K562 (cell line): Measurements from ENCODE around the gene APOO. TPM values are rescaled to one million over a fixed set of nuclear protein-coding genes. Genes with fewer than 3 reads are reported as not detected.

Experiments used
- ARID4B ChIP-seq: sonication (generic); formaldehyde crosslinking; IDR thresholded peaks from 2 replicates; pipeline ENCODE4 v1.8.0; 2022; ENCODE audit warnings: mild to moderate bottlenecking, missing genetic modification reagents
- ATF2 ChIP-seq: sonication (generic); formaldehyde crosslinking; IDR thresholded peaks from 2 replicates; pipeline ENCODE4 v1.8.1; 2022; ENCODE audit warnings: missing genetic modification reagents
- KAT8 ChIP-seq: fragments of 450-650 bp; IDR thresholded peaks from 2 replicates; pipeline ENCODE4 v1.6.1; 2016; ENCODE audit warnings: low read depth, mild to moderate bottlenecking
- SRSF3 ChIP-seq: fragments of 200-400 bp; formaldehyde crosslinking; IDR thresholded peaks from 2 replicates; pipeline ENCODE4 v1.6.1; 2016; ENCODE audit warnings: mild to moderate bottlenecking, low read length, moderate library complexity; ENCODE audit not compliant: insufficient read depth
- STAT6 ChIP-seq: sonication (generic); formaldehyde crosslinking; IDR thresholded peaks from 2 replicates; pipeline ENCODE4 v1.8.1; 2023; ENCODE audit warnings: mild to moderate bottlenecking, missing genetic modification reagents
- TARDBP ChIP-seq: fragments of 450-650 bp; IDR thresholded peaks from 2 replicates; pipeline ENCODE4 v1.6.1; 2016
- TCF3 ChIP-seq: sonication (generic); formaldehyde crosslinking; IDR thresholded peaks from 2 replicates; pipeline ENCODE4 v1.4.0; 2020; ENCODE audit warnings: mild to moderate bottlenecking, missing genetic modification reagents
- TEAD4 ChIP-seq, 2 experiments: sonication (generic) in 1 of 2; formaldehyde crosslinking in 1 of 2; IDR thresholded peaks; 2 replicates each; pipeline versions ENCODE4 v1.6.1 to v1.8.0; 2012 to 2022; ENCODE audit warnings: borderline replicate concordance in 1 of 2, inconsistent platforms in 1 of 2, low read length in 1 of 2, mild to moderate bottlenecking in 1 of 2, missing genetic modification reagents in 1 of 2
- THRA ChIP-seq: fragments of 450-650 bp; IDR thresholded peaks from 2 replicates; pipeline ENCODE4 v1.6.1; 2017; ENCODE audit warnings: mild to moderate bottlenecking, moderate library complexity
- YY1 ChIP-seq, 3 experiments: IDR thresholded peaks; 2 replicates each; pipeline ENCODE4 v1.6.1; 2011; ENCODE audit warnings: low read length in 2 of 3, mild to moderate bottlenecking in 2 of 3, moderate library complexity in 2 of 3, borderline replicate concordance in 1 of 3, control low read depth in 1 of 3, low read depth in 1 of 3; ENCODE audit not compliant: insufficient read depth in 3 of 3, insufficient replicate concordance in 2 of 3, control insufficient read depth in 1 of 3, insufficient read length in 1 of 3; ENCODE audit errors: extremely low read depth in 1 of 3
- ZNF384 ChIP-seq: IDR thresholded peaks from 2 replicates; pipeline ENCODE4 v1.6.1; 2012; ENCODE audit warnings: low read depth, low read length, improper control_type of control experiment
- ZNF518B ChIP-seq: fragments of 250-450 bp; sonication (Bioruptor Pico); IDR thresholded peaks from 2 replicates; pipeline ENCODE4 v1.5.0; 2021; ENCODE audit warnings: mild to moderate bottlenecking, moderate library complexity
- ZNF699 ChIP-seq: fragments of 250-450 bp; sonication (Bioruptor Pico); IDR thresholded peaks from 2 replicates; pipeline ENCODE4 v1.8.0; 2021; ENCODE audit warnings: mild to moderate bottlenecking, moderate library complexity; ENCODE audit not compliant: insufficient replicate concordance
- polyA plus RNA-seq, 8 experiments: library from polyadenylated mRNA; depleted of rRNA in 4 of 8; stranded (reverse) in 5 of 8; unstranded in 3 of 8; fragments of >200 nt; fragmentation: Nextera tagmentation in 2 of 8; fragmentation: Illumina TruSeq in 1 of 8; extraction: Ambion mirVana in 2 of 8; extraction: Trizol in 1 of 8; gene quantifications; 2 replicates each; pipeline versions ENCODE4 v1.2.1 to v1.2.3, GENCODE V29; 2011 to 2014; ENCODE audit warnings: inconsistent platforms in 1 of 8, missing spikeins in 1 of 8
- total RNA-seq, 7 experiments: library from RNA; depleted of rRNA in 6 of 7; stranded (reverse); fragments of >200 nt in 6 of 7; fragmentation: Illumina TruSeq in 2 of 7; extraction: Trizol in 2 of 7; gene quantifications; 2 replicates each; pipeline versions ENCODE4 v1.2.1 to v1.2.3, GENCODE V29; 2011 to 2021; ENCODE audit warnings: low replicate concordance in 1 of 7

APOO gene
- total and polyA plus RNA-seq, 9 of the 15 experiments (the other 6 are each of a cell fraction or from before 2014, with no cell fraction given) = 37.3 to 76.4 (median 60.8) TPM

- no peak for TF ChIP-seq ARID4B (CRISPR knock-in tag)
- no peak for TF ChIP-seq KAT8
- TF ChIP-seq SRSF3 = no peak
- 0 out of 2 replicates have a peak, but pooled peaks have one; percentile 19 for TF ChIP-seq TEAD4 (IDR thresholded peaks at IDR 0.05; ENCODE audit: low read length)
- no peak for TF ChIP-seq TEAD4 (CRISPR knock-in tag; IDR thresholded peaks at IDR 0.05; ENCODE audit: borderline replicate concordance)
- no peak for TF ChIP-seq TARDBP
- TF ChIP-seq THRA = no peak
- no peak for TF ChIP-seq ATF2 (CRISPR knock-in tag)
- no peak for TF ChIP-seq YY1 (IDR thresholded peaks at IDR 0.05; ENCODE audit: borderline replicate concordance in 1 of 3, control insufficient read depth in 1 of 3, extremely low read depth in 1 of 3, insufficient read depth in 3 of 3, insufficient read length in 1 of 3, insufficient replicate concordance in 2 of 3, low read depth in 1 of 3, low read length in 2 of 3)
- no peak for TF ChIP-seq ZNF518B (CRISPR knock-in tag)
- no peak for TF ChIP-seq STAT6
- TF ChIP-seq ZNF384 = peak; percentile 59
- no peak for TF ChIP-seq ZNF699 (CRISPR knock-in tag)
- TF ChIP-seq TCF3 (CRISPR knock-in tag) = 0 out of 2 replicates have a peak, but pooled peaks have one; percentile 18
These were observed 58.5 kb downstream of the APOO start (continued) for GRCh38 chrX:23849241-23849640.
